NK-92 treated with Interleukin-12 subunit alpha and Interleukin-12 subunit beta, amount 100 ng/mL, for 24 hours (cell line): ENCODE measurements around the gene DNAAF3.
"Not testable (repeated sequence)": the region's sequence is repeated elsewhere in the genome, so short reads cannot be mapped to it uniquely, and the experiment has no call there.

Experiments
- DNase-seq: peaks from one replicate; lab custom pipeline; 2025; lab: John Stamatoyannopoulos, UW

Gene DNAAF3

GRCh38 chr19:55166530-55167268 is at the start of gene DNAAF3:
Gene DNAAF3, minus strand, starts transcription at chr19:55166613. Its CDS starts 200 bp downstream, at chr19:55166413.
- no peak for DNase-seq

DNA sequence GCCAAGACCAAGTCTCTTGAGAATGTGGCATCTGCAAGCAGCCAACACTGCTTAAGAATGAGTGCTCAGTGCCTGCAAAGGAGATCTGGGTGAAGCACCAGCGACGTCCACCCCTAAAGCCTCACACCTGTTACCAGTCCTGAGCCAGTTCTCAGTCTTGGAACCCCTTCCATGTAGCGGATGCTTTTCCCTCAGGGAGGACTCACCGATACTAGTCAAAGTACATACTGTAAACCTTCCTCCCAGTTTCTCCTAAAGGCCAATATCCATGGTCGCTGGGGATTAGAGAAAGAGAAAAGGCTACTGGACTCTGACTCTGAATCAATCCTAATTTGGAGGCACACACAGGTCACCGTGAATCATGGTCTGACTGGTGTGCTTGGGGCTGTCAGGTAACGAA is 47.1 kb upstream of the DNAAF3 start:
- no peak for DNase-seq

GRCh38 chr19:55212447-55212846 is 46.0 kb upstream of the DNAAF3 start:
- peak; percentile 54 for DNase-seq

- DNase-seq: no peak
These were observed 43.5 kb upstream of the DNAAF3 start for GRCh38 chr19:55209693-55210472.

GRCh38 chr19:55208880-55209692 is 42.7 kb upstream of the DNAAF3 start, which contains the start of gene PTPRH:
Gene PTPRH, minus strand, starts transcription at chr19:55209501. Its CDS starts 68 bp downstream, at chr19:55209433.
- peak; percentile 17 for DNase-seq

DNA sequence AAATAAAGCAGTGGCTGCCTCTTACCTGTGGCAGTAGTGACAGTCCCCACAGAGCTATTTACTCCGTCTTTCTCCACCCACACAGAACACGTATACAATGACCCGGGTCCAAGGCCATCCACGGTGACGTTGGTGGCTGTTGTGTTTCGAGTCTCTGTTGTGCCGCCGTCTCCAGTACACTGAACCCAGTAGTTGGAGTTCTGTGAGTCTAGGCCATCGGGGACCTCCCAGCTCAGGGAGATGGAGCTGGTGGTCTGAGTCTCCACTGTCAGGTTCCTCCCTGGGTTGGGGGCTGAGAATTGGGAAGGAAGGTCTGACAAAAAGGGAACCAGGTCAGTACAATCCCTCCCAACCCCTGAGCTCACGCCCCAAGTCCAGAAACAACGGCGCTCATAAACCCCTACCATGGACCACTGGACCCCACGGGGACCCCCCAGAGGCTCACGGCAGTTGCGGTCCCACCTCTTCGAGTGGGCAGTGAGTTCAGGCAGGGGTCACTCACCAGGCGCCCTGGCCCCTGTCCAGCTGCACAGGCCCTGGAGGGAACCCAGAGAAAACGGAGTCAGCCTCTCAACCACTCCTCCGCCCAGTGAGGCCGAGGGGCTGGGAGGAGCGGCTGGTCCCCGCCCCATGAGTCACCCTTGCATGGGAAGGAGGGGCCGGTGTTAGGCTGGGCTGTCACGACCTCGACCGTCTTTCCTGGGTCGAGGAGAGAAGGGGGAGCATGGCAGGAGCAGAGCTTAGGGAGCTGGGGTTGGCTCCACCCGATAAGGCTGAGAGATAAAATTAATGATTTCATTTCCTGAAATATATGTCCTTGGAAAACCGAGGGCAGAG is 40.5 kb upstream of the DNAAF3 start:
- DNase-seq: no peak

GRCh38 chr19:55202199-55202598 is 35.8 kb upstream of the DNAAF3 start:
- not testable (repeated sequence) for DNase-seq

DNA sequence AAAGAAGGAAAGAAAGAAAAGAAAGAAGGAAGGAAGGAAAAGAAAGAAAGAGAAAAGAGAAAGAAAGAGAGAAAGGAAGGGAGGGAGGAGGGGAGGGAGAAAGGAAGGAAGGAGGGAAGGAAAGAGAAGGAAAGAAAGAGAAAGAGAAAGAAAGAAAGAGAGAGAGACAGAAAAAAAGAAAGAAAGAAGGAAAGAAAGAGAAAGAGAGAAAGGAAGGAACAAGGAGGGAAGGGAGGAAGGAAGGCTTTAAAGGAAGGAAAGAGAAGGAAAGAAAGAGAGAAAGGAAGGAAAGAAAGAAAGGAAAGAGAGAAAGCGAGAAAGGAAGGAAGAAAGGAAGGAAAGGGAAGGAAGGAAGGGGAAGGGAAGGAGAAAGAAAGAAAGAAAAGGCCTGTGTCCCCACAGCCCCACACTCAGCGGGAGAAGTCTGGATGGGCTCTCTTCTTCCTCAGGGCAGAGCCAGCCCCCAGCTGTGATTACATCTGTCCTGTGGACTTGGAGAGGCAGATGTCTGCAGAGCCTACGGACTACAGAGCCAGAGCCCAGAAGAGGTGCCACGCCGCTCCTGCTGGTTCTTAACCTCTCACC is 33.3 kb upstream of the DNAAF3 start:
- DNase-seq: no peak

- DNase-seq: no peak
These were observed 32.2 kb upstream of the DNAAF3 start for GRCh38 chr19:55198651-55199050.

DNA sequence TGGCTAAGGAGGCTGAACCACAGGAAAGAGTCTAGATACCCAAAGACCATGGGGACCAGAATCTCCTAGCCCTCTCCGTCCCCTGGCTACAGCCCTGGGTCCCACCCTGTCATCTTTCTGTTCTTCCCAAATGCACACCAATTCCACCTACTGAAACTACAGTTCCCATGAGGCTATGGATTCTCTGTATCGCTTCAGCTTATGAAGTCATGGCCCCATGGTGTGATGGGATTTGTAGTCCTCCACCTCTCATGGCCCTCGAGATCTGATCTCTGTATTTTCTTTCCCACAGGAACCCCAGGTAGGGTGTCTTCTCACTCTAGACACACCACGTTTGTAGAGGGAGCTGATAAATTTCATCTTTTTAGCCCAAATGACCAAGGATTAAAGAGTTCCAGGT is 31.1 kb upstream of the DNAAF3 start:
- DNase-seq: no peak

- no peak for DNase-seq
These were observed 30.4 kb upstream of the DNAAF3 start for GRCh38 chr19:55196803-55197202.

GRCh38 chr19:55193481-55193880 is 27.1 kb upstream of the DNAAF3 start:
- no peak for DNase-seq

GRCh38 chr19:55189403-55189835 is 23.0 kb upstream of the DNAAF3 start:
- DNase-seq: no peak

- DNase-seq: no peak
These were observed 22.2 kb upstream of the DNAAF3 start for GRCh38 chr19:55188625-55189024.

- DNase-seq: no peak
These were observed 19.7 kb upstream of the DNAAF3 start for GRCh38 chr19:55186080-55186479.

- no peak for DNase-seq
These were observed 15.3 kb upstream of the DNAAF3 start for GRCh38 chr19:55181740-55182139.

DNA sequence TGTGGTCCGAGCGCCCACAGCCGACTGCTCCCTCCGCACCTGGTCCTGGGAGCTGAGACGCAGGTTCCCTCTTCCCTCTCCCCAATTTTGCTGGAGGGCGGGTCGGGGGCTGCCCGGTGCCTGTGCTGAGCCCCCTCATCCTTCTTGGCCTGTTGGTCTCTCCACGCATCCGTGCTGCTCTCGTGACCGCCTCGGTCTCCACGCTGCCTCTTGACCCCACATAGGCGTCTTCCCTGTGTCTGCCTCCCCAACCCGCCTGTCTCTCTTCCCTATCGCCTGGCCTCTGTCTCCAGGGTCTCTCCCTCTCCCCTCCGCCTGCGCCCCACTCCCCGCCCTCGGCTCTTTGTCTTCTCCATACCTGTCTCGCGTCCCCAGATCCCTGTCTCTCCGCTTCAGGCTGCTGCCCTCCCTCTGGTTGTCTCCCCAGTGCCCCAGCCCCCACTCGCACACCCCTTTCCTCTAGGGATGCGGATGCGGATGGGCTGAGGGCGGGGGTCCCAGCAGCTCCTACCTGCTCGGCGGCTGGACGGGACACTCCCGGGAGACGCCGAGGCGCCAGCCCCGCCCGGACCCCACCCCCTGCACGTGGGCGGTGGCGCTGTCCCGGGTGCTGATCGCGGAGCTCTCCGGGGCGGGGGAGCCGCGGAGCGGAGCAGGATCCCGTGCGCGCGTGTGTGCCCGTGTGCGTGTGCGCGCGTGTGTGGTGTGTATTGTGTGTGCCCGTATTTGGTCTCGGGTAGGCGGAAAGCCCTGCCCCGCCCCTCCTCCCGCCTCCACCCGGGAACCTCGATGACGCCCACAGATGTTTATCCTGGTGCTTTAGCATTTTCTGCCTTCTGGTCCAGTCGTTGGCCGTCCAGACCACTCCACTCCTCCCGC is 13.4 kb upstream of the DNAAF3 start, which contains the start of gene SYT5:
SYT5 (minus strand) TSS at position 684 of the 879 bp plus-strand sequence. CDS start 1,248 bp downstream, outside the sequence.
- no peak for DNase-seq

DNA sequence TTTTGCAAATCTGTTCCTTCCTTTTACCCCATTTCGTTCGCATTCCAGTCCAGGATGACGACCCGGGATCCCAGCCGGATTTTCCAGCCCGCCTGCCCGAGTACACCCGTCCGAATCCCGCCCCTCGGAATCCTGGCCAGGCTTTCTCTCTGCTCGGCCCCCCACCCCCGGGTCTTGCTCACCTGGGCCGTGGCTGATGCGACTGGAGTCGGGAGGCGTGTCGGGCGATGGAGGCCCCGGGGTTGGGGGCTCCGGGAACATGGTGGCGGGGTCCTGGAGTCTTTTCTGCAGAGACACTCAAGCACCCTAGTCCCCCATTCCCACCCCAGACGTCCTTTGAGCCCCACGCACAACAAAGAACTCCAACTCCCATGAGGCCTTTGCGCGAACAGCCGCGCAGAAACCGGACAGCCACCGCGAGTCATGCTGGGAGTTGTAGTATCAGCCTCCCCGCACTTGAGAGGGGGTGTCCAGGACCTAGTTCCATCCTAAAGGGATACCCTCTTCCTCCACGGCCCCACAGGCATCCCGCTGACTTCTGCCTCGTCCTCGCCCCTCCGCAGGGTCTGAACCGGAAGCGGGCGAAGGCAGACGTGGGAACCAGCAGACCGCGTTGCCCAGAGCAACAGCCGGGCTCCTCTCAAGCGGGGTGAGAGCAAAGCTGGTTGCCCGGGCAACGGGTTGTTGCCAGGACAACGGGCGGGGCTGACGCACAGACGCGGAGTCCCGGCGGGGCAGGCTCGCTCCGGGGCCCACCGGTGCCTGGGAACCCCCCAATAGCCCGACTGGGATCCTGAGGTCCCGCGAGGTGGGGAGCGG is 12.6 kb upstream of the DNAAF3 start:
- peak; percentile 71 for DNase-seq

DNA sequence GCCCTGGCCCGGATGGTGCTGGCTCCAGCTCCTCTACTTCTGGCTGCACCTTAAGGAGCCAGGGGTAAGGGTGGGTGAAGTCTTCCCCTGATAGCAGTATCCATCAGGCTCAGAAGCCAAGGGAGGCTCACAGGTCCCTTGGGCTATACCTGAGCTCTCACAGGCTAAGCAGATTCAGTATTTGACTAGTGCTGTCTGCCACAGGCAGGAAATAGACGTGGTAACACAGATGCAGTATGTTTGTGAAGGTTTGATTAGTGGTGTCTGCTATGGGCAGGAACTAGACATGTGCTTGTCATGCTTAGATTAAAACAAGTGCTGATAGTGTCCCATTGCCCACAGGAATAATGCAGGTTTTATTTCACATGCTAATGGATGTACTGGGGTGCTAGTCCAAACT is 9.7 kb upstream of the DNAAF3 start:
- no peak for DNase-seq
